ENCODE measurements around the gene WWC2.
A peak's percentile ranks its signal among the peaks of the same experiment; 100 is the strongest.
"Not testable (repeated sequence)": the region's sequence is repeated elsewhere in the genome, so short reads cannot be mapped to it uniquely, and the experiment has no call there.

The WWC2 gene

GRCh38 chr4:183190900-183191527 is 92.0 kb downstream of the WWC2 start:
- in situ Hi-C loops (cut with HindIII; ENCODE audit: low sequenced_read_pairs), result no loop called here

GRCh38 chr4:183191630-183192029 is 92.6 kb downstream of the WWC2 start:
- H3K4me3 ChIP-seq (ENCODE audit: low read depth, low read length), result no peak overlapping the region
- in situ Hi-C loops (cut with HindIII; ENCODE audit: low sequenced_read_pairs), result no loop called here
- no peak for DNase-seq (ENCODE audit: low read depth, low spot score)
- no peak for TF ChIP-seq CTCF (IDR thresholded peaks at IDR 0.05; ENCODE audit: low read depth, low read length)

More at GRCh38 chr4:183190900-183191527, 92.0 kb downstream of the WWC2 start:
- H3K4me3 ChIP-seq (ENCODE audit: low read depth, low read length), result no peak overlapping the region
- TF ChIP-seq CTCF (IDR thresholded peaks at IDR 0.05; ENCODE audit: low read depth, low read length), result no peak
- no peak for DNase-seq (ENCODE audit: low read depth, low spot score)

GRCh38 chr4:183192571-183192970 is 93.5 kb downstream of the WWC2 start:
- in situ Hi-C loops (cut with HindIII; ENCODE audit: low sequenced_read_pairs), result no loop called here
- no peak for TF ChIP-seq CTCF (IDR thresholded peaks at IDR 0.05; ENCODE audit: low read depth, low read length)
- no peak overlapping the region for H3K4me3 ChIP-seq (ENCODE audit: low read depth, low read length)
- DNase-seq (ENCODE audit: low read depth, low spot score), result no peak

GRCh38 chr4:183193730-183194338 is 94.8 kb downstream of the WWC2 start:
- DNase-seq (ENCODE audit: low read depth, low spot score); in situ Hi-C loops (cut with HindIII; ENCODE audit: low sequenced_read_pairs); H3K4me3 ChIP-seq (ENCODE audit: low read depth, low read length): not testable (repeated sequence)

- H3K4me3 ChIP-seq (ENCODE audit: low read depth, low read length), result no peak overlapping the region
- TF ChIP-seq CTCF (IDR thresholded peaks at IDR 0.05; ENCODE audit: low read depth, low read length), result no peak
- in situ Hi-C loops (cut with HindIII; ENCODE audit: low sequenced_read_pairs), result no loop called here
- no peak for DNase-seq (ENCODE audit: low read depth, low spot score)
Observed at GRCh38 chr4:183195534-183195933, 96.5 kb downstream of the WWC2 start.

GRCh38 chr4:183197140-183197539 is 98.1 kb downstream of the WWC2 start:
- in situ Hi-C loops (cut with HindIII; ENCODE audit: low sequenced_read_pairs), result no loop called here
- TF ChIP-seq CTCF (IDR thresholded peaks at IDR 0.05; ENCODE audit: low read depth, low read length), result no peak
- no peak overlapping the region for H3K4me3 ChIP-seq (ENCODE audit: low read depth, low read length)
- DNase-seq (ENCODE audit: low read depth, low spot score), result no peak

- no peak for TF ChIP-seq CTCF (IDR thresholded peaks at IDR 0.05; ENCODE audit: low read depth, low read length)
- DNase-seq (ENCODE audit: low read depth, low spot score), result peak; percentile 96
- no peak overlapping the region for H3K4me3 ChIP-seq (ENCODE audit: low read depth, low read length)
- in situ Hi-C loops (cut with HindIII; ENCODE audit: low sequenced_read_pairs), result no loop called here
Observed at GRCh38 chr4:183200453-183200852, 101.4 kb downstream of the WWC2 start.
